ENCODE data around the gene SYT6.

DNA sequence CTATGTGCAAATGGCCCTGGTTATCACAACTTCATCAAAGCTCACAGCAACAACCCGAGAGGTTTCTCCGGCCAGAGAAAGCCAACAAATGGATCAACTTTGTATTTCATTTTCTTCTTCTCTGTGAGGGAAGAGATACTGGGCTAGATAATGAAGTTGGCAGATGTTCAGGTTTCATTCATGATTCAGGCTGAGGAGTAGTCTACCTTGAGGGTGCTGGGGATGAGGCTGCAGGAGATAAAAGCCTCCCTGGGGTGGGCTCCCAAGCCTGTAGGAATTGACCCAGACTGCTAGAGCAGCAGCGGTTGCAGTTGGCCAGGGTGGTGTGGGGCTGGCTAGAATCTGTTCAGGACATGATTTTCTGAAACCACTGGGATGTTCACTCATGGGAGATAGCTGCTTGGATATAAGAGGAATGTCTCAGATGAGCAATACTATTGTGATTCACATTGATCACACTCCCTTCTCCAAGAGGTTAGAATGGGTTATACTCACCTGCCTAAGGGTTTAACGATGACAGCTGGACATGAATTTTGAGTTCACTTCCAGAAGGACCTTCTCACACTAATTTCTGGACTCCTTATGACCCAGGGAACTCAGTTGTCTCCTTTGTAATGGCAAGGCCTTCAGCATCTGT is 64.0 kb downstream of the SYT6 start:
- no peak for TF ChIP-seq POLR2A (IDR thresholded peaks at IDR 0.05; ENCODE audit: low read depth, low read length)
- TF ChIP-seq POLR2AphosphoS5 (IDR thresholded peaks at IDR 0.05; ENCODE audit: low read depth, low read length), result no peak
- TF ChIP-seq SPI1 (IDR thresholded peaks at IDR 0.05; ENCODE audit: low read depth, low read length), result no peak
- TF ChIP-seq POU2F2 (IDR thresholded peaks at IDR 0.05; ENCODE audit: low read depth, low read length), result no peak
- TF ChIP-seq TAF1 (IDR thresholded peaks at IDR 0.05; ENCODE audit: low read depth, low read length), result no peak
- TF ChIP-seq PAX5 (IDR thresholded peaks at IDR 0.05; ENCODE audit: insufficient read depth, low read length, severe bottlenecking), result no peak
